PC-9 (cell line): ENCODE results near the gene ZNF407. TPM values are rescaled to one million over a fixed set of nuclear protein-coding genes. Genes with fewer than 3 reads are reported as not detected.

Experiments used
- BruUV-seq: library from RNA; stranded (reverse); fragments of 400-500 nt; replicated peaks from 2 replicates; lab custom pipeline; 2021; lab: Mats Ljungman, UMichigan
- CTCF ChIA-PET: fragments of 300-600 bp; sonication (Branson Sonifier 250); formaldehyde crosslinking; loops from one replicate; lab custom pipeline; 2022; ENCODE audit warnings: antibody characterized with exemption; lab: Charles Lee
- POLR2A ChIA-PET: fragments of 300-600 bp; sonication (Branson Sonifier 250); formaldehyde crosslinking; loops from one replicate; lab custom pipeline; 2022; ENCODE audit warnings: antibody characterized with exemption; ENCODE audit not compliant: unreplicated experiment; lab: Charles Lee
- DNase-seq, 2 experiments: peaks; one replicate each; pipeline versions ENCODE4 v3.0.0 to v3.0.0-alpha.2; 2015 to 2022; ENCODE audit warnings: mixed read lengths in 1 of 2
- H2AFZ ChIP-seq: fragments of 200-600 bp; sonication (generic); 2 replicates; pipeline ENCODE4 v1.8.1; 2017; ENCODE audit warnings: antibody characterized with exemption
- H3F3A ChIP-seq: fragments of 200-600 bp; sonication (generic); 2 replicates; pipeline ENCODE4 v1.8.1; 2017; ENCODE audit warnings: antibody characterized with exemption, mild to moderate bottlenecking, low read depth; ENCODE audit not compliant: insufficient read depth
- H3K27ac ChIP-seq: fragments of 200-600 bp; sonication (generic); 2 replicates; pipeline ENCODE4 v1.6.1; 2016; ENCODE audit warnings: mixed run types
- H3K27me3 ChIP-seq: fragments of 200-600 bp; sonication (generic); 2 replicates; pipeline ENCODE4 v1.6.1; 2016; ENCODE audit warnings: low read depth, mixed run types; ENCODE audit not compliant: insufficient read depth
- H3K36me3 ChIP-seq: fragments of 200-600 bp; sonication (generic); 2 replicates; pipeline ENCODE4 v1.6.1; 2016; ENCODE audit warnings: low read depth, mixed run types
- H3K4me1 ChIP-seq: fragments of 200-600 bp; sonication (generic); replicated peaks from 2 replicates; pipeline ENCODE4 v1.6.1; 2016; ENCODE audit warnings: mixed run types; ENCODE audit not compliant: insufficient read depth
- H3K4me2 ChIP-seq: fragments of 200-600 bp; sonication (generic); 2 replicates; pipeline ENCODE4 v1.6.1; 2017; ENCODE audit warnings: mixed run types
- H3K4me3 ChIP-seq: fragments of 200-600 bp; sonication (generic); 2 replicates; pipeline ENCODE4 v1.6.1; 2016; ENCODE audit warnings: mixed run types
- H3K79me2 ChIP-seq: fragments of 200-600 bp; sonication (generic); 2 replicates; pipeline ENCODE4 v1.6.1; 2017; ENCODE audit warnings: low read depth, mixed run types
- H3K9me2 ChIP-seq: fragments of 200-600 bp; sonication (generic); 2 replicates; pipeline ENCODE4 v1.8.1; 2017; ENCODE audit warnings: mild to moderate bottlenecking; ENCODE audit not compliant: insufficient read depth
- H3K9me3 ChIP-seq: fragments of 200-600 bp; sonication (generic); 2 replicates; pipeline ENCODE4 v1.8.1; 2016; ENCODE audit warnings: low read depth; ENCODE audit not compliant: insufficient read depth
- H4K20me1 ChIP-seq: fragments of 200-600 bp; sonication (generic); 2 replicates; pipeline ENCODE4 v1.8.1; 2017; ENCODE audit not compliant: insufficient read depth
- CTCF ChIP-seq: fragments of 200-600 bp; sonication (generic); conservative IDR thresholded peaks from 2 replicates; pipeline ENCODE4 v1.6.1; 2017; ENCODE audit warnings: mixed run types, antibody characterized with exemption, mild to moderate bottlenecking, moderate library complexity
- EZH2 ChIP-seq: fragments of 200-600 bp; sonication (generic); IDR thresholded peaks from 2 replicates; pipeline ENCODE4 v1.8.0; 2017; ENCODE audit warnings: antibody characterized with exemption, low read depth
- intact Hi-C: fragments of 100-400 bp; cut with micrococcal nuclease; formaldehyde crosslinking; loops from one replicate; pipeline ENCODE4 v1.10.0; 2022; ENCODE audit not compliant: unreplicated experiment
- total RNA-seq: library from RNA; stranded (reverse); gene quantifications from 2 replicates; pipeline ENCODE4 v1.2.3, GENCODE V29; 2021

The ZNF407 gene
- total RNA-seq, 1 experiment from 2014 or later: 13.4 TPM

GRCh38 chr18:75009878-75010277 is 412.2 kb downstream of the ZNF407 start:
- no peaks in the 10 kb centered on the region for H3K79me2 ChIP-seq
- H3K4me3 ChIP-seq: no peak overlapping the region
- H4K20me1 ChIP-seq: no peaks in the 10 kb centered on the region
- DNase-seq: no peak
- no peaks in the 10 kb centered on the region for H3K27me3 ChIP-seq
- no peaks in the 10 kb centered on the region for H3K36me3 ChIP-seq
- no peak overlapping the region for H3K4me2 ChIP-seq
- no TSS peak for BruUV-seq
- H3F3A ChIP-seq: no peaks in the 10 kb centered on the region
- H3K9me2 ChIP-seq: no peaks in the 10 kb centered on the region
- TF ChIP-seq EZH2: no peak
- TF ChIP-seq CTCF: no peak
- CTCF ChIA-PET: no interaction called here
- POLR2A ChIA-PET: no interaction called here
- H3K4me1 ChIP-seq: no peaks in the 10 kb centered on the region
- H2AFZ ChIP-seq: no peak overlapping the region
- H3K27ac ChIP-seq: no peak overlapping the region
- intact Hi-C loops: no loop called here
- no peaks in the 10 kb centered on the region for H3K9me3 ChIP-seq

GRCh38 chr18:75010278-75010677 is 412.6 kb downstream of the ZNF407 start:
- Histone ChIP-seq H3F3A (no peaks in the 10 kb centered on the region), H3K79me2 (no peaks in the 10 kb centered on the region), H3K27me3 (no peaks in the 10 kb centered on the region), H3K4me1 (no peaks in the 10 kb centered on the region), H3K36me3 (no peaks in the 10 kb centered on the region), H3K4me3 (no peak overlapping the region), H4K20me1 (no peaks in the 10 kb centered on the region), H3K9me2 (no peaks in the 10 kb centered on the region), H3K4me2 (no peak overlapping the region), H3K9me3 (no peaks in the 10 kb centered on the region), H2AFZ (no peak overlapping the region), H3K27ac (no peak overlapping the region)
- no TSS peak for BruUV-seq
- ChIA-PET CTCF (no interaction called here), POLR2A (no interaction called here)
- DNase-seq: no peak
- TF ChIP-seq CTCF: no peak
- no peak for TF ChIP-seq EZH2
- intact Hi-C loops: no loop called here

DNA sequence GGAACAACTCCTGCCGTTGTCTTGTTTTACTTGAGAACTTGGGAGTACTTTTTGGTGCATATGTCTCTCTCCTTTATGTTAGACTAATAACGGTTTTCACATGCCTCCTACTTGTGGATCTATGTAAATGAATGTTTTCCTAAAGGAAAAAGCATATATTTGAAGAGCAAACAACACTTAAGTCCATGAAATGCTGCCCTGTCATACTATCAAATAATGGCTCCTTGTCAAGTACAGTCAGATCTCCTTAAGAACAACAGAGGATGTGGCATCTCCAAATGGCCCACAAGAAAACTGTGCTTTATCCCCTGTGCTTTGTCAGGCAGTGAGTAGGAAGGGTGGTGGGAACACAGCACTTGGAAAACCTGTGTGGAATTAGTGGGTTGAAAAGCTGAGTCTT is 413.0 kb downstream of the ZNF407 start:
- Histone ChIP-seq H4K20me1 (no peaks in the 10 kb centered on the region), H3F3A (no peaks in the 10 kb centered on the region), H3K27ac (no peak overlapping the region), H3K9me2 (no peaks in the 10 kb centered on the region), H3K4me3 (no peak overlapping the region), H3K9me3 (no peaks in the 10 kb centered on the region), H3K4me2 (no peak overlapping the region), H2AFZ (no peak overlapping the region), H3K79me2 (no peaks in the 10 kb centered on the region), H3K27me3 (no peaks in the 10 kb centered on the region), H3K4me1 (no peaks in the 10 kb centered on the region), H3K36me3 (no peaks in the 10 kb centered on the region)
- intact Hi-C loops: no loop called here
- DNase-seq: no peak
- ChIA-PET POLR2A (no interaction called here), CTCF (no interaction called here)
- BruUV-seq: no TSS peak
- TF ChIP-seq CTCF: no peak
